Suprapubic skin (tissue), 3 donors: ENCODE results near the gene ATG16L2.

ENCODE experiments used
- CTCF ChIP-seq, 2 donors: fragments of 200-600 bp in 1 of 2; fragments of 450-650 bp in 1 of 2; sonication (generic) in 1 of 2; IDR thresholded peaks; one replicate each; pipeline ENCODE4 v1.5.1; 2016 to 2019; ENCODE audit warnings: antibody characterized with exemption in 2 of 2, mild to moderate bottlenecking in 1 of 2, moderate library complexity in 1 of 2
- EP300 ChIP-seq: sonication (generic); formaldehyde crosslinking; IDR thresholded peaks from one replicate; pipeline ENCODE4 v1.6.1; 2017; ENCODE audit warnings: antibody characterized with exemption

GRCh38 chr11:72850832-72851231 lies 36.6 kb downstream of the ATG16L2 start:
- TF ChIP-seq CTCF (IDR thresholded peaks at IDR 0.05), result no peak
- no peak for TF ChIP-seq EP300
